Bronchial epithelial cell (primary cell): ENCODE measurements around the gene TXNRD2. TPM values are rescaled to one million over a fixed set of nuclear protein-coding genes. Genes with fewer than 3 reads are reported as not detected.

ENCODE experiments used
- DNase-seq: peaks from one replicate; pipeline ENCODE4 v3.0.0-alpha.2; 2010; ENCODE audit warnings: low read depth
- FAIRE-seq: peaks from 2 replicates; lab custom pipeline; 2011; peaks lifted over from hg19 to GRCh38; lab: Jason Lieb, UNC
- H3K27me3 ChIP-seq: 2 replicates; pipeline ENCODE4 v1.5.1; 2011; ENCODE audit warnings: low read length; ENCODE audit not compliant: control insufficient read depth, insufficient read depth
- H3K36me3 ChIP-seq: 2 replicates; pipeline ENCODE4 v1.5.1; 2011; ENCODE audit warnings: low read length; ENCODE audit not compliant: control insufficient read depth, insufficient read depth
- H3K4me3 ChIP-seq: 2 replicates; pipeline ENCODE4 v1.5.1; 2011; ENCODE audit warnings: mild to moderate bottlenecking, low read depth, low read length, control low read depth
- CTCF ChIP-seq: IDR thresholded peaks from 2 replicates; pipeline ENCODE4 v1.5.1; 2011; ENCODE audit warnings: mild to moderate bottlenecking, moderate library complexity, low read length, control low read depth, inconsistent platforms; ENCODE audit not compliant: insufficient read depth, severe bottlenecking
- total RNA-seq: library from RNA; depleted of rRNA; stranded (reverse); fragments of >200 nt; gene quantifications from 2 replicates; pipeline ENCODE4 v1.2.1, GENCODE V29; 2014

TXNRD2 gene
- total RNA-seq, 1 donor from 2014 or later = 12.9 TPM

GRCh38 chr22:19890502-19891316 lies 50.9 kb downstream of the TXNRD2 start:
- FAIRE-seq (no peak), DNase-seq (no peak)
- Histone ChIP-seq H3K36me3 (peaks cover 6% of the 10 kb centered on the region), H3K27me3 (no peaks in the 10 kb centered on the region), H3K4me3 (no peak overlapping the region)
- no peak for TF ChIP-seq CTCF

GRCh38 chr22:19889951-19890350 lies 51.7 kb downstream of the TXNRD2 start:
- FAIRE-seq (no peak), DNase-seq (no peak)
- no peaks in the 10 kb centered on the region for H3K27me3 ChIP-seq
- TF ChIP-seq CTCF = no peak
- H3K36me3 ChIP-seq = peaks cover 2% of the 10 kb centered on the region
- H3K4me3 ChIP-seq = no peak overlapping the region

GRCh38 chr22:19888131-19888746 lies 53.4 kb downstream of the TXNRD2 start:
- TF ChIP-seq CTCF = no peak
- FAIRE-seq (no peak), DNase-seq (no peak)
- Histone ChIP-seq H3K4me3 (no peak overlapping the region), H3K27me3 (no peaks in the 10 kb centered on the region), H3K36me3 (peaks cover 2% of the 10 kb centered on the region)

- Histone ChIP-seq H3K4me3 (no peak overlapping the region), H3K27me3 (no peaks in the 10 kb centered on the region), H3K36me3 (peaks cover 2% of the 10 kb centered on the region)
- peak; percentile 28 for FAIRE-seq
- no peak for TF ChIP-seq CTCF
- DNase-seq = no peak
Measured at GRCh38 chr22:19887256-19887985, 54.2 kb downstream of the TXNRD2 start.

GRCh38 chr22:19886605-19887255 lies 54.9 kb downstream of the TXNRD2 start:
- peak; percentile 23 for FAIRE-seq
- DNase-seq = peak; percentile 90
- H3K27me3 ChIP-seq = no peaks in the 10 kb centered on the region
- H3K4me3 ChIP-seq = no peak overlapping the region
- H3K36me3 ChIP-seq = peaks cover 2% of the 10 kb centered on the region
- TF ChIP-seq CTCF = no peak
